Epithelial cell of proximal tubule (primary cell): Measurements from ENCODE around the gene ZNF574. TPM values are rescaled to one million over a fixed set of nuclear protein-coding genes. Genes with fewer than 3 reads are reported as not detected.
A peak's percentile ranks its signal among the peaks of the same experiment; 100 is the strongest.

Source experiments
- DNase-seq: peaks from one replicate; pipeline ENCODE4 v3.0.0-alpha.2; 2011; ENCODE audit warnings: low read depth
- H3K4me3 ChIP-seq: 2 replicates; pipeline ENCODE4 v1.5.1; 2011; ENCODE audit warnings: low read depth, mild to moderate bottlenecking, low read length
- total RNA-seq: library from RNA; depleted of rRNA; stranded (reverse); fragments of >200 nt; gene quantifications from 2 replicates; pipeline ENCODE4 v1.2.3, GENCODE V29; 2015
- TF ChIP-seq, protein P1 (sequence below): conservative IDR thresholded peaks from 2 replicates; pipeline ENCODE4 v1.5.1; 2012; ENCODE audit warnings: low read depth, mild to moderate bottlenecking, low read length

The ZNF574 gene
- total RNA-seq, 1 donor from 2014 or later = 19.6 TPM

GRCh38 chr19:42089191-42089750 is 13.3 kb downstream of the ZNF574 start:
- TF ChIP-seq, protein P1, sequence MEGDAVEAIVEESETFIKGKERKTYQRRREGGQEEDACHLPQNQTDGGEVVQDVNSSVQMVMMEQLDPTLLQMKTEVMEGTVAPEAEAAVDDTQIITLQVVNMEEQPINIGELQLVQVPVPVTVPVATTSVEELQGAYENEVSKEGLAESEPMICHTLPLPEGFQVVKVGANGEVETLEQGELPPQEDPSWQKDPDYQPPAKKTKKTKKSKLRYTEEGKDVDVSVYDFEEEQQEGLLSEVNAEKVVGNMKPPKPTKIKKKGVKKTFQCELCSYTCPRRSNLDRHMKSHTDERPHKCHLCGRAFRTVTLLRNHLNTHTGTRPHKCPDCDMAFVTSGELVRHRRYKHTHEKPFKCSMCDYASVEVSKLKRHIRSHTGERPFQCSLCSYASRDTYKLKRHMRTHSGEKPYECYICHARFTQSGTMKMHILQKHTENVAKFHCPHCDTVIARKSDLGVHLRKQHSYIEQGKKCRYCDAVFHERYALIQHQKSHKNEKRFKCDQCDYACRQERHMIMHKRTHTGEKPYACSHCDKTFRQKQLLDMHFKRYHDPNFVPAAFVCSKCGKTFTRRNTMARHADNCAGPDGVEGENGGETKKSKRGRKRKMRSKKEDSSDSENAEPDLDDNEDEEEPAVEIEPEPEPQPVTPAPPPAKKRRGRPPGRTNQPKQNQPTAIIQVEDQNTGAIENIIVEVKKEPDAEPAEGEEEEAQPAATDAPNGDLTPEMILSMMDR = no peak
- no peak for DNase-seq
- H3K4me3 ChIP-seq = no peak overlapping the region

GRCh38 chr19:42089772-42090171 is 13.8 kb downstream of the ZNF574 start:
- no peak for DNase-seq
- TF ChIP-seq, protein P1 = no peak
- no peak overlapping the region for H3K4me3 ChIP-seq

GRCh38 chr19:42090672-42091071 is 14.7 kb downstream of the ZNF574 start:
- no peak overlapping the region for H3K4me3 ChIP-seq
- TF ChIP-seq, protein P1 = no peak
- DNase-seq = no peak

DNA sequence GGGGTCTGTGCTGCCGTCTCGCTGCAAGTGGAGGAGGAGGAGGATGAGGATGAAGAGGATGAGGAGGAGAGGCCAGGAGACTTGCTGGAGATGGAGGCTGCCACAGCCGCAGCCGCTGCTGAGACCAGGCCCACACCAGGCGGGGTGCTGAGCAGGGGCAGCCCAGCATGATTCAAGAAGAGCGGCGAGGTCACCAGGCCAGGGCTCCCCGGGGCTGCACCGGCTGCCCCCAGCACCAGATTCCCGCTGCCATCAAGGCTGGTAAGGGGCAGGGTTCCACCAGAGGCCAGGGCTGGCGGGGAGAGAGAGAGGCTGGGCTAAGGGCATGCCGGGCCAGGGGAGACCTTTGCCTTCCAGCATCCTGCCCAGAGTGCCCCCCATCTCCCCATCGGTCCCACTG is 15.3 kb downstream of the ZNF574 start:
- H3K4me3 ChIP-seq = no peak overlapping the region
- TF ChIP-seq, protein P1 = no peak
- DNase-seq = no peak

- H3K4me3 ChIP-seq = no peak overlapping the region
- TF ChIP-seq, protein P1 = no peak
- no peak for DNase-seq
These were observed 15.8 kb downstream of the ZNF574 start for GRCh38 chr19:42091742-42092141.

DNA sequence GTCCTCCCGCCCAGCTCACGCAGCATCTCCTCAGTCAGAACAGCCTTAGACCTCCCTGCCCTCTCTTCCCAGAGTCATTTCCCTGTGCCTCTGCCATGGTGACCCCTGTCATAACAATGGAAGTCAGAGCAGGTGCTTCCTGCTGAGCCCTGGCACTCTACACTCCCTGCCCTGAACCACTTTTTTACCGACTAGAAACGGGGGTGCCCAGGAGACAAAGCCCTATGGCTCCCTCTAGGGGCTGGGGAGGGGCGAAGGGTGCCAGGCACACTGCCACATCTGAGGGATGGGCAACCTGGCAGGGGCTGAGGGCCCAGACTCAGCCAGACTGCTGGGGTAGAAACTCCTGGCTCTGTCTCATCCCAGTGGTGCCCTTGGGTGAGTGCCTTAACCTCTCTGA is 16.4 kb downstream of the ZNF574 start:
- no peak overlapping the region for H3K4me3 ChIP-seq
- no peak for DNase-seq
- TF ChIP-seq, protein P1 = peak; percentile 70

- TF ChIP-seq, protein P1 = no peak
- DNase-seq = no peak
These were observed 17.5 kb downstream of the ZNF574 start for GRCh38 chr19:42093505-42093904.

More at GRCh38 chr19:42093505-42093904, 17.5 kb downstream of the ZNF574 start:
- no peak overlapping the region for H3K4me3 ChIP-seq
